GM12892 (cell line): ENCODE measurements around the gene NET1.

Experiments
- DNase-seq: peaks from one replicate; pipeline ENCODE4 v3.0.0; 2011; ENCODE audit not compliant: insufficient read length
- FAIRE-seq: peaks from 2 replicates; lab custom pipeline; 2011; peaks lifted over from hg19 to GRCh38; lab: Jason Lieb, UNC
- POLR2A ChIP-seq: IDR thresholded peaks from 2 replicates; pipeline ENCODE4 v1.6.1; 2011; ENCODE audit warnings: low read depth, low read length, control low read depth
- POLR2AphosphoS5 ChIP-seq: IDR thresholded peaks from 2 replicates; pipeline ENCODE4 v1.6.1; 2011; ENCODE audit warnings: low read depth, low read length, control low read depth
- TAF1 ChIP-seq: IDR thresholded peaks from 2 replicates; pipeline ENCODE4 v1.6.1; 2011; ENCODE audit warnings: low read depth, mild to moderate bottlenecking, control low read depth, low read length, borderline replicate concordance

The NET1 gene

DNA sequence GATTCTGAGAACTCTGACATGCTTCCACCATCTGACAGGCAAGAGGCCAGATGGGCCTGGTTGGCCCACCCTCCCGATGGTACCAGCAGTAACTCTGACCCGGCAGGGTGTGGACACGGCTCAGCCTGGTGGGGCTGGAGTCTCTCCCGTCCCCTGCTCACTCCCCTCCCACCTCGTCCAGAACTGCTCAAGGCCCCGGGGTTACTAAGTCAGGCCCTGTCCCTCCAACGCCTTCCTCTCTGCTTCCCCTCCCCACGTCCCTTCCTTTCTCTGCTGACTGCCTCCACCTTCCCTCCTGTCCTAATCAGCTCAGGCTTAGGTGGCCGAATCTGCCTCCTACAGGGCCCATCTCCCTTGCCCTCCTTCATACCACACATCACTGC lies 74.5 kb downstream of the NET1 start:
- FAIRE-seq (no peak), DNase-seq (no peak)
- TF ChIP-seq POLR2A = no peak

DNA sequence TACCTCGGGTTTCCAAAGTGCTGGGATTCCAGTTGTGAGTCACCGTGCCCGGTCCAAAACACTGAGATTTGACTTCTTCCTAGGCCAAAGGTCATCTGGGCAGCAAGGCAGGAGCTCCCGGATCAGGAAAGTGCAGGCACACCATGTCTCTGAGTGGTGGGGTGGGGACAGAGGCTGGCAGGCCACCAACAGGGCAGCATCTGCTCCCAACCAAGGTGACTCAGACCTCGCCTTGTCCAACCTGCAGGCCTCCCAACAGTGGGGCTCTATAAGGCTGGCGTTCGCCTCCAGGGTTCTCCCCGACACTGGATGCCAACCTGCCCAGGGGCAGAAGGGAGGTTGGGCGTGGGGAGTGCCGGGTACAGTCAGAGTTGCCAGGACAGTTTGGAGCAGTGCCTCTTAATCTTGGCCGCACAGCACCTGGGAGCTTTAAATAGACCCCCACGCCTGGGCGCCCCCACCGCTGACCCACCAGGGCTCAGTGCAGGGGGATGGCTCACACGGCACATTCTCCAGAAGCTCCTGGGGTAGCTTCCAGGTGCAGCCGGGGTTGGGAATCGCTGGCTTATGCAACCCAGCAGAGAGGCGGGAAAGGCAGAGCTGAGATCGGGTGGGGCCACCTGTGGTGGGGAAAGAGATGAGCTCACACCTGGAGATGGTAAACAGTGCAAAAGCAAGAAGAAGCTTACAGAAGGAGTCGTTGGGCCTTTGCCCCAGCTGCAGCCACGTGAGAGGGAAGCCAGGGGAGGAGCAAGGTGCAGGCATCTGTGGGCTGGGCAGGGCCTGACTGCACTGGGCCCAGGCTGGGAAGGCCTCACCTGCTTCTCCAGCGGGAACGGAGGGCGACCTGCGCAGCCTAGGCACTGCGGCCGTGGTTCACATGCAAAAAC lies 76.2 kb downstream of the NET1 start:
- TF ChIP-seq POLR2A = no peak
- no peak for TF ChIP-seq POLR2AphosphoS5
- no peak for TF ChIP-seq TAF1
- DNase-seq (no peak), FAIRE-seq (no peak)

DNA sequence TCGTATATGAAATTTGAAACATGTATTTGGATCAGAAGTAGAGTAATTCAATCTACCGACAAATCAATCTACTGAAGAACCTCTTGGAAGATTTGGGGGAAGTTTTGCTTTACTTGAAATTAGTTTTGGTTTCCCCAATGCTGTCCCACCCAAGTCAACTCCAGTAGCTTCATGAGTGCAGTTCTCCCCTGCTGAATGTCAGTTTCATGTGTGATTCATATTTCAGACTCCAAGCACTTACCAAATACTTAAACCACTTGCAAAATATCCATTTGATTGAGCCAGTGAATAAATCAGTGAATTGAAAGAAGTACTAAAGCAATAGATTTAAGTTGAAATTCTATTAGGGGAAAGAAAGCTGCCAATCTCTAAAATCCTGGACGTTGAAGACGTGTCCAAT lies 77.7 kb downstream of the NET1 start:
- DNase-seq (no peak), FAIRE-seq (no peak)
- no peak for TF ChIP-seq POLR2A
- no peak for TF ChIP-seq TAF1
- TF ChIP-seq POLR2AphosphoS5 = no peak

DNA sequence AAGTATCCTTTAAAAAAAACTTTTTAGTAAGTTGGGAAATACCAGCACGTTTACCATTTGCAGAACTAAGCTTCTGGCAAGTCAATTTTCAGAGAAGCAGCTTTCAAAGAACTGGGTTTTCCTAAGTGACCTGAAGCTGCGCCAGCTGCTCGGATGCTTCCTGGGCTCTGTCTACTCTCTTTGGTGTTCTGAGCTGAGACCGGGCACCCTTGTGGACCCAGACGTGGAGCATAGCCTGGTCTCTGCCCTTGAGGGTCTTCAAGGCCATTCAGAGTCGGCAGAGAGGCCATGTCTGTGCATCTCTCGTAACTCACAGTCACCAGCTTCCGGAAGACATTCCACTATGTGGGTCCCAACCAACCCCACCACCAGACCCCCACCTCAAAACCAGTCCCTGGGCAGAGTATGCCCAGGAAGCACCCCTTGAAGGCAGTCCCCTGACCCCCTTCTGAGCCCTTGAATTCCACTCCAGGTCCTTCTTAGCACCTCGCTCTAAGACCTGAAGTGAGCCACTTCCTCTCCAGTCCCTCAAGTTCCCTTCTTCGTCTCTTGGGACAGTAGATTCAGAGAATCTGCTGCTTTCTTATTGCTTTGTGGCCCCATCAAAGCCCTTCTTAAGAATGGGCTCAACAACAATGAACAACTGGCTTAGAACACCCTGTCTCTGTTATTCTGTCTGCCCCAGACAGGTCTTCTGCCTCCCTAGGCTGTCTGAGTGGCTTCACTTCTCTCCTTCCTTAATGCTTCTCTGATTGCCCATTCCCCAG lies 78.5 kb downstream of the NET1 start:
- DNase-seq = no peak
- FAIRE-seq = no peak
- TF ChIP-seq POLR2AphosphoS5 = no peak

DNA sequence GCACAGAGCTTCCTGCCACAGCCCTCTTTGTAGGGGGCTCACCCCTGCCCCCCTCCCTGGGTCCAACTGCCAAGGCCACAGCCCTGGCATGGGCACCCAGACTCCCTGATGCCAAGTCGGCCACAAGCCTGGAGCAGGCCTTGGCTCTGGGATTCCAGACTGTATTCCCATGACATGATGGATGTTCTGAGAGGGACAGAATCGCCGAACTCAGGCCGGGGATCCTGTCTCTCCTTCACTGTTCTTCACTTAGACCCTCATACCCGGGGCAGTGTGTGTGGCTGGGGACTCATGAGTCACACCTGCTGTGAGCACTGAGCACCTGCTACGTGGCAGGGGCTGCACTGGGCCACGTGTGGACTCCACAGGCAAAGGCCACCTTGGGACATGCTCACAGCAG lies 79.1 kb downstream of the NET1 start:
- TF ChIP-seq POLR2AphosphoS5 = no peak
- TF ChIP-seq TAF1 = no peak
- TF ChIP-seq POLR2A = no peak
- no peak for FAIRE-seq
- DNase-seq = no peak

DNA sequence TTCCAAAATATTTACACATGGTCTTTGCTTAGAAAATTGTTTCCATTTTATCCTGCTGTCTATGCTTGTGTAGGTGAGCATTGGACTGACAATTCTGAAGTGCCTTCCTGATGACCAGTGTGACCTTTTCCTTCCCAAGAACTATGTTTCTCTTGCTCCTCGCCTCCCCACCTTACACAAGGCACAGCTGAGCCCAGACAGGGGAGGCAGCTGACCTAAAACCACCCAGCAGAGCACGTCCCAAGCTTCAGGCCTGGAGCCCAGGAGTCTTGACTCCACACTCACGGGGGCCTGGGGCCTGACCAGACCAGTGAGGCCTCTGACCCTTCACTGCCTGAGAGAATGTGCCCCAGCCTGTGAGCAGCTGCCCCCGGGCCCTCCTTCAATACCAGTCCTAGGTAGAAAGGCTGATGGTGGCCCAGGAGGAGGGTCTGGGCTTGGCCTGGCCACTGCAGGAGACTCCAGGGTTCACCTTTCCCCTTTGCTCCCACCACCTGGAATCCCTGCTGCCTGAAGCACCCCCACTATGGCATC lies 80.0 kb downstream of the NET1 start:
- DNase-seq (no peak), FAIRE-seq (no peak)
- no peak for TF ChIP-seq POLR2A
- TF ChIP-seq POLR2AphosphoS5 = no peak
- TF ChIP-seq TAF1 = no peak

DNA sequence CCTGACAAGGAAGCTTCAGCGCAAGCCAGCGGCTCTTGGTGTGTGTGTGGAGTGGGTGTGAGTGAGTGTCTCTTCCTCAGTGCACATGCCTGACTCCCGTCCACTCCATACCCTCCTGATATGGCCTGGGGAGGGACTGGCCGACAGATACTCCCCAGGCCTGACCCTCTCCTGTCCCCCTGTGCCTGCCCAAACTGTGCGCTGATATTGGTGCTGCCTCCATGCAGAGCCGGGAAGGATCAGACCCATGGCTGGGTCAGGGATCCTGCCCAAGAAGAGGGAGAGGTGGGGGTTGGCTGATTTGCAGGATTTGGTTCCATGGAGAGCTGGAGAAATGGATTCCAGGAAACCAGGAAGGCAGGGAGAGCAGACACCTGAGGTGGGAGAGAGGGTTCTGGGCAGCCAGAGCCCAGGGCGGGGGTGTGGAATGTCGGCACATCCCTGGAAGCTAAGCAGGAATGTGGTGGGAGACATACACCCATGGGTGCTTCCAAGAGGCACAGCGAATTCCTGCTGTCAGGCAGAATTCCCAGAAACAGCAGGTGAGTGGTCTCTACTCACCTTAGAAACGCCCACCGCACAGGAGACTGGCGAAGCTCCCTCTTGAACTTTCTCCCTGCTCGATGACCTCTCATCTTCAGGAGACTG lies 80.7 kb downstream of the NET1 start:
- TF ChIP-seq POLR2A (no peak), POLR2AphosphoS5 (no peak), TAF1 (no peak)
- DNase-seq (no peak), FAIRE-seq (no peak)

DNA sequence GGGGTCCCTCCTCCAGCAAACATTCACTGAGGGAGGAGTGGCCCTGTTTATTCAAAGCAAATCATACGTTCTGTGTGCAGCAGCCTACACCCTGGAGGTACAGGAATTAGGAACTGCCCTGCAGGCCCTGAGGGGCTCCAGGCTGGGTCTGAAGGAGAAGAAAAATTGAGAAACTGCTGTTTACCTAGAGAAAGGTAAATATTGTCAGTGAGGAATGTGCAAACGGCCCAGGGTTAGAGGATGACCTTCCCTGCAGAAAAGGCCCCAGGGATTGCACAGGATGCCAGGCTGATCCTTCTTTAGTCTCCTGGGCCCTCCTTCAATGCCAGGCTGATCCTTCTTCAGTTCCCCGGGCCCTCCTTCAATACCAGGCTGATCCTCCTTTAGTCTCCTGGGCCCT lies 81.3 kb downstream of the NET1 start:
- DNase-seq = no peak
- TF ChIP-seq POLR2A (no peak), TAF1 (no peak), POLR2AphosphoS5 (no peak)
- FAIRE-seq = no peak

DNA sequence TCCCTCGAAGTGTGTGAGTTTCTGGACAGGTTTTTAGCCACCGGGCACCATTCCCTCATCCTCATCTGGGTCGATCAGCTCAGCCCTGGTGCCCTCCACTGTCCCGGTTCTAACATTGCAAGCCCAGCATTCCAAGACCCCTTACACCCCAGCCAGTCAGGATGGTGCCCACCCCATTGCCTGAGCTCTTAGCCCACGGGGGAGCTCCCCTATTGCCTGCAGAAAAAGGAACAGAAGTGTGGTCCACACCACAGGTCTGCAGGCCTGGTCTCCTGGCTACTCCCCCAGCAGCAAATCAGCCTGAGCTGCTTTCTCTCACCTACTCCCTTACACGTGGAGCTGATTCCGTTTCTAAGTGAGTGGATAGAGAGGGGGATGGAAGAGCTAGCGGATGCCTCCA lies 82.3 kb downstream of the NET1 start:
- no peak for FAIRE-seq
- DNase-seq = no peak
- TF ChIP-seq POLR2AphosphoS5 (no peak), TAF1 (no peak)

DNA sequence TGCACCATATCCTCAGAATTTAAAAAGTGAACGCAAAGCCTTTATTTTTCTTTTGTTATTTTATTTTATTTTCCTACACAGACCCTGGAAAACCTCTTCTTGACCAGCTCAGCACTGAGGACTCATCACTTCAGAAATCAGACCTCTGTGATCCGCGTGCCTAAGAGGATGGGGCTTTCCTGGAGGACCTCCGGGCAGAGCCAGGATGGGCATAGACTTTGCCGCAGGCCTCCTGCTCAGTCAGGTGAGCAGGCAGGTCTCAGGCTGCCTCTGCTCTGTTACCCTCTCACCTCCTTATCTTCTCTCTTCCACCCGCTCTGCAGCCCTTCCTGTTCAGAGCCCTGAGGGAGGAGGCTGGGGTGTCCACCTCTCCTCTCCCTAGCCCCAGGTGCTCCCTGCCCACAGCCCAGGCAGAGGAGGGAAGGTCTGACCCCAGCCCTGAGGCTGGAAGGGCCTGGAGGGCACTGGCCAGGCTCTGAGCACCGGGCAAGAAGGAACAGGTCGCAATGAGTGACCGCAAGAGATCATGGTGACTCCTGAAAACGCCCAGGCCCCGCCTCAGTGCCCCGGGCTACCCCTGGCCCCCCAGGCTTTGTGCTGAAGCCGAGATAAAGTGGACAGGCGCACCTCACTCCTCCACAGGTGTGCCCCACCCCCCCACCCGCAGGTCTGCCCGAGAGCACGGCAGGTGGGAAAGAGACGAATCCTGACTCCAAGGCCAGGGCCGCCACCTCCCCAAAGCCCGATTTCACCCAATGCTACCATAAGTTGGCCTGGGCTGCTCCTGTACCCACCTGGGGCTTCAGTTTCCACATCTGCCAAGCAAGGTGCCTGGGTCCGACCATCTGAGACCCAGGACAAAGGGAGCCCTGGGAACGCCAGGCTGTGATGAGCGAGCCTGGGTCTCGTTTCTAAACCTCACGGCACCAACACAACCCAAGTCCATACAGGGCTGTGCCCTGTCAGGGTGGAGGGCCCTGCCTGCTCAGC lies 84.2 kb downstream of the NET1 start:
- FAIRE-seq = no peak
- DNase-seq = no peak
- TF ChIP-seq TAF1 (no peak), POLR2A (no peak), POLR2AphosphoS5 (no peak)

DNA sequence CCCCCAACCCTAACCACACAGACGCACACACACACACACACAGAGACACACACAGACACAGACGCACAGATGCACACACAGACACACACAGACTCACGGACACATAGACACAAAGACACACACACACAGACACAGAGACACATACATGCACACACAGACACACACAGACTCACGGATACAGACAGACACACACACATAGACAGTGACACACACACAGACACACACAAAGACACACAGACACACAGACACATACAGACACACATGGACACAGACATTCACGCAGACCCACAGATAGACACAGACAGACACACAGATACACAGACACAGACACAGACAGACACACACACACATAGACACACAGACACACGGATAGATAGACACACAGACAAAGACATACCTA lies 84.9 kb downstream of the NET1 start:
- FAIRE-seq (peak; percentile 21), DNase-seq (no peak)
- TF ChIP-seq POLR2A (no peak), TAF1 (no peak), POLR2AphosphoS5 (no peak)

DNA sequence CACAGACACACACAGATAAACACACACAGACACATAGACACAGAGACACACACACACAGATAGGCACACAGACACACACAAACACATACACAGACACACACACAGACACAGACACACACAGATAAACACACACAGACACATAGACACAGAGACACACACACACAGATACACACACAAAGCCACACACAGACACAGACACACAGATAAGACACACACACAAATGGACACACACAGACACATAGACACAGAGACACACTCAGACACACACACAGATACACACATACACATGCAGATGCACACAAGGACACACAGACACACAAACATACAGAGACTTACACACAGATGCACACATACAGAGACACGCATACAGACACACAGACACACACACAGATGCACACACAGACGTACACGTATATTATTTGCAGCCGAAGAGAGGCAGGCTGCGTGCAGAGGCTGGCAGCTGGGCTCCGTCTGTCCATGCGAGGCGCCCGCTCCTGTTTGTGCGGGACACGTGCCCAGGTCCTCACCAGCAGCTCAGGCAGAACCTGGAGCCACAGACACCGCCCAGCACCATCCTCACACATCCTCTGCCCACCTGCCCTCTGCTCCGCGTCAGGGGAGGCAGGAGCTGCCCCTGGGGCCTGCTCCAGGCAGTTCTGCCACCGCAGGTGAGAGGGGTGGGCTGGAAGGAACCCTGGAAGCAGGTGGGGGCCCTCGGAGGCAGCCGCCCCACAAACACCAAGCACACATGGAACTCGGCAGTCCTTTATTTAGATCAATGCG lies 85.8 kb downstream of the NET1 start:
- FAIRE-seq (no peak), DNase-seq (no peak)
- TF ChIP-seq TAF1 (no peak), POLR2AphosphoS5 (no peak), POLR2A (no peak)
